Erythroblast (primary cell): ENCODE results near the gene GTF2H4.
"Not testable (repeated sequence)": the region's sequence is repeated elsewhere in the genome, so short reads cannot be mapped to it uniquely, and the experiment has no call there.

Experiments used
- DNase-seq, 2 experiments: peaks; one replicate each; lab custom pipeline; 2025; lab: John Stamatoyannopoulos, UW
- GATA1 ChIP-seq: IDR thresholded peaks from 2 replicates; pipeline ENCODE4 v1.6.1; 2011; ENCODE audit warnings: low read depth, mild to moderate bottlenecking, control low read depth, low read length, moderate library complexity
- POLR2A ChIP-seq: IDR thresholded peaks from 2 replicates; pipeline ENCODE4 v1.6.1; 2011; ENCODE audit warnings: mild to moderate bottlenecking, low read length

GTF2H4 gene

DNA sequence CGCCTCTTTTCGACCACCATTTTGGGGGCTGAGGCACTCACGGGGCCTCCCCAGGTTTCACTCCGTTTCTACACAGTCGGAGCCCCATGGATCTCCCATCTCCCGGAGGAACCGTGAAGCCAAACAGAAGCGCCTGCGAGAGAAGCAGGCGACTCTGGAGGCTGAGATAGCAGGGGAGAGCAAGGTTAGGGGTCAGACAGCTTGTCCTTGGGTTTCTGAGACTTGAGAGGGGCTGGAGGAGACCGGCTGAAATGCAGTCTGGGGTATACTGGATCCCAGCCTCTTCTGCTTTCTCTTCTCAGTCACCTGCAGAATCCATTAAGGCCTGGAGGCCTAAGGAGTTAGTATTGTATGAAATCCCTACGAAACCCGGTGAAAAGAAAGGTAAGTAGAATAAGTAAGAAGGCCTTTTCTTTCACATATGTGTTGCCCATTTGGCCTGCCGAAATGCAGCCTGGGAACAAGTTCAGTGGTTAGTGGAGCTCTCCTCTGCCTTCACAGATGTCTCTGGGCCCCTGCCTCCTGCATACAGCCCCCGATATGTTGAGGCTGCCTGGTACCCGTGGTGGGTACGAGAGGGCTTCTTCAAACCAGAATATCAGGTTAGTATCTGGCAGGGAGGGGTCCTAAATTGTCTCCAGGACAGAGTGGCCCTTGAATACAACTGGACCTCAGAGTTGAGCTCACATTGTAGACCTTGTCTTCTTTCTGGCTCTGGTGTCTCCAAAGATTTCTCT lies 7.0 kb downstream of the GTF2H4 start:
- no peak for TF ChIP-seq POLR2A
- TF ChIP-seq GATA1: no peak
- peak; percentile 50 for DNase-seq

DNA sequence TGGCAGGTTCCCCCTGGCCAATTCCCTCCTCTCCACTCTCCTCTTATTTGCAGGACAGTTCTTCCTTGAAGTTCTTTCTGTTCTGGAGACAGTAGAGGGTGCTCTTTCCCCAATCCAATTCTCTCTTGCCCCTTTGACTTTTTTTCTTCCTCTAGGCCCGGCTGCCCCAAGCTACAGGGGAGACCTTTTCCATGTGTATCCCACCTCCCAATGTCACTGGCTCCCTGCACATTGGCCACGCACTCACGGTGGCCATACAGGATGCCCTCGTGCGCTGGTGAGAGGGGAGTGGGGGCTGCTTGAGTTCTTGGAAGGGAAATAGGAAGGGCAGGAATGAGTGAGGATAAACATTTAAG lies 7.6 kb downstream of the GTF2H4 start:
- DNase-seq: peak; percentile 58 to 60
- TF ChIP-seq POLR2A (no peak), GATA1 (no peak)

- DNase-seq: no peak
Observed at GRCh38 chr6:30917041-30917440, 9.0 kb downstream of the GTF2H4 start.

DNA sequence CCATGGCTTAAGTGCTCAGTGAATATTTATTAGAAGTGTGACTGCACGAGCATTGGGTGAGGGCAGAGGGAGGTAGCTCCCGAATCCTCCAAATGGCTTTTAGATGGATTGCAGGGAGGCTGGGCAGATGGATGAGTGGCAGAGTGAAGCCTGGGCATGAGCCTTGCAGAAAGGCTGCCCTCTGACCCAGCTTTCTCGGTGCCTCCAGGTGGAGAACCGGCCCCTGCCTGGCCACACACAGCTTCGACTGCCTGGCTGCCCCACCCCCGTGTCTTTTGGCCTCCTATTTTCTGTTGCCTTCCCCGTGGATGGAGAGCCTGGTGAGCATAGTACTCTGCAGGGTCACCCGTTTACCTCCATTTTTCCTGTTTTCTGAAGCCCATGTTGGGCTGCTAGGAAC lies 9.5 kb downstream of the GTF2H4 start:
- TF ChIP-seq GATA1: no peak
- TF ChIP-seq POLR2A: no peak
- DNase-seq: no peak

More at GRCh38 chr6:30917041-30917440, 9.0 kb downstream of the GTF2H4 start:
- TF ChIP-seq POLR2A (no peak), GATA1 (no peak)

DNA sequence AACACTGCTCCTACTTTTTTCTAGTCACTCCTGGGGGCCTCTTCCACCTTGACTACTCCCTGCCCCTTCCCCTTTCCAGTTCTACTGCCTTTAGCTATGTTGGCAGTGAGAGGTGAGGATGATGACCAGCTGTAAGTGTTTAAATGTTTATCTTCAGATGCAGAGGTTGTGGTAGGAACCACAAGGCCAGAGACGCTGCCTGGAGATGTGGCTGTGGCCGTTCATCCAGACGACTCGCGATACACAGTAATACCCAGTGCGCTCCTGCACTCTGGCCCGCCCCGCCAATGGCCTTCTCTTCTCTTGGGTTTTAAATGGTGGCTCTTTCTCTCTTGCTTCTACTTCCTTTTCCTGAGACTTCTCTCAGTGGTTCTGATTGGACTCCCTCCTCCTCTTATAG lies 10.7 kb downstream of the GTF2H4 start:
- TF ChIP-seq POLR2A (no peak), GATA1 (no peak)
- no peak for DNase-seq

DNA sequence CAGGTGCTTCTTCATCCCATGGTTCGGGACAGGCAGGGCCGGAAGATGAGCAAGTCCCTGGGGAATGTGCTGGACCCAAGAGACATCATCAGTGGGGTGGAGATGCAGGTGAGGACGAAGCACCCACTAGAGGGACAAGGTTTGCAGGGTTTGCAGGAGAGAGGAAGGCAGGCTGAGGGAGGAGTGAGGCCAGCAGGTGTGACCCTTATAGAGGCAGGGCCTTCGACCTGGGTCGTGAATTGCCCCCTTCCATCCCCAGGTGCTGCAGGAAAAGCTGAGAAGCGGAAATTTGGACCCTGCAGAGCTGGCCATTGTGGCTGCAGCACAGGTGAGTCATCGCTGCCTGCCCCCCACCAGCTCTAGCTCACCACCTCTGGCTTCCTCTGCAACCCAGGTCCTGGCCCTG lies 14.4 kb downstream of the GTF2H4 start:
- TF ChIP-seq GATA1: no peak
- no peak for TF ChIP-seq POLR2A
- no peak for DNase-seq

GRCh38 chr6:30924040-30924627 lies 16.1 kb downstream of the GTF2H4 start:
- not testable (repeated sequence) for DNase-seq

DNA sequence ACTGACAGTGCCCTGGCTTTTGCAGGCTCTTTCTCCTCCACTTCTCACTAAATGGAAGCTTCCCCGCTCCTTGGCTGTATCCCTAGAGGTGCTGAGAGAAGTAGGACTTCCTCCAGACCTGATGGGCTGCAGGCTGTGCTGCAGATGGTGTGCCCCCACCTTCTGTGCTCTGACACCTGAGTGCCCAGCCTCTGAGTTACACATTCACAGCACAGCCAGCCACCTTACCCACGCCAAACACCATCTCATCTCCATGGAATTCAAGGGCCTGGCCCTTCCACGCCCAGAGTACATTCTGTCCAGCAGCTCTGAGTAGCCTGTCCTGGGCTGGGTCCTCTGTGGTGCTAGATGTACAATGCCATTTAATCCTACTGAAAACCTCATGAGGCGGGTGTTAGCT lies 18.6 kb downstream of the GTF2H4 start:
- TF ChIP-seq GATA1: no peak
- no peak for TF ChIP-seq POLR2A
- no peak for DNase-seq

DNA sequence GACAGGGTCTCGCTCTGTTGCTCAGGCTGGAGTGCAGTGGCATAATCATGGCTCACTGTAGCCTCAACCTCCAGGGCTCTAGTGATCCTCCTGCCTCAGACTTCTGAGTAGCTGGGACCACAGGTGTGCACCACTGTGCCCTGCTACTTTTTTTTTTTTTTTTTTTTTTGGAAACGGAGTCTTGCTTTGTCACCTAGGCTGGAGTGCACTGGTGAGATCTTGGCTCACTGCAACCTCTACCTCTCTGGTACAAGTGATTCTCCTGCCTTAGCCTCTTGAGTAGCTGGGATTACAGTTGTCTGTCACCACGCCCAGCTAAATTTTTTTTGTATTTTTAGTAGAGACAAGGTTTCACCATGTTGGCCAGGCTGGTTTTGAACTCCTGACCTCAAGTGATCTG lies 19.1 kb downstream of the GTF2H4 start:
- not testable (repeated sequence) for DNase-seq

GRCh38 chr6:30928677-30929076 lies 20.7 kb downstream of the GTF2H4 start:
- no peak for TF ChIP-seq GATA1
- no peak for TF ChIP-seq POLR2A

GRCh38 chr6:30930506-30930905 lies 22.5 kb downstream of the GTF2H4 start:
- TF ChIP-seq GATA1 (no peak), POLR2A (no peak)
- no peak for DNase-seq

More at GRCh38 chr6:30928677-30929076, 20.7 kb downstream of the GTF2H4 start:
- no peak for DNase-seq

DNA sequence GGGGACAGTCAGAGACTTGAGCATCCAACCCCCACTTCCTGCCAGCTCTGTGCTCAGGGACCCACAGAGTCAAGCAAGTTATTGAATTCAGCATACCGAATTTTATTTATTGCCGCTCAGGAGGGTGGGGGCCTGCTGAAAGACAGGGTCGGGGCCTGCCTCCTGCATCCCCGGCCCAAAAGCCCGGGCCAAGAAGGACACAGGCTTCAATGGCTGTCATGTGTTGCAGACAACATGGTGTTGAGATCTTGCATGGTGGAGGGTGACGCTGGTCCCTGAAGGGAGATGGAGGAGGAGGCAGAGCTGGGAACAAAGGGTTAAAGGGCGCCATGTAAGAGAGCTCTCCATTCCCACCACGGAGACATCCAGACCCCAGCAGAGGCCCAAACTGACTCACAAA lies 23.3 kb downstream of the GTF2H4 start:
- no peak for TF ChIP-seq GATA1
- no peak for TF ChIP-seq POLR2A
- no peak for DNase-seq

DNA sequence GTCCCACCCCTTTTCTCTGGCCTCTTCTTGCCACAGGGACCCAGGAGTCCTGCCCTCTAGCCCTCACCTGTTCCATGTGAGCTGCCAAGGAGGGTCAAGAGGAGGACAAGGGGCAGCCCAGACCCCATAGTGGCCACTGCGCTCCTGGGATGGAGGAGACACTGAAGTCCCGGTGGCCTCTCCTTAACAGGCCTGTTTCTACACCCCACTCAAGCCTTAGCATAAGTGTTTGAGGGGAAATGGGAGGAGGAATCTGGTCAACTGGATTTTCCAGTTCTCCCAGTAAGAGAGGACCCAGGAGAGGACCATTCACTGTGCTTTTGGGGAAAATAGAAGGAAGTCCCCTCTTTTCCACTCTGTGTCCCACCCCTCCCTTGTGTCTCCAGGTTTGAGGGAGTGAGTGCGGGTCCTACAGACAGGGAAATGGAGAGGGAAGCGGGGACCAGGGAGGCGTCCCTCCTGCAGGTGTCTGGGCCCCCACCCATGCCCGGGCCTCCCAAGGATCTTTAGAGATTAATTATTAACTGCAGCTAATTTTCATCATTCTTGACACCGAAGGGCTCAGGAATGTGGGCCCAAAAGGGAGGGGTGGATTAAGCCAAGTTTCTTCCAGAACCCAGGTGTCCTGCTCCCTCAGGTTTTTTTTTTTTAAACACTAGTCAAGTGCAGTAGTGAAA lies 24.1 kb downstream of the GTF2H4 start, which contains the start of gene SFTA2:
Gene SFTA2 (minus strand): TSS at position 202 of the 677 bp plus-strand sequence. CDS start 74 bp downstream, at position 128.
- TF ChIP-seq POLR2A: no peak
- TF ChIP-seq GATA1: no peak
- DNase-seq: no peak

DNA sequence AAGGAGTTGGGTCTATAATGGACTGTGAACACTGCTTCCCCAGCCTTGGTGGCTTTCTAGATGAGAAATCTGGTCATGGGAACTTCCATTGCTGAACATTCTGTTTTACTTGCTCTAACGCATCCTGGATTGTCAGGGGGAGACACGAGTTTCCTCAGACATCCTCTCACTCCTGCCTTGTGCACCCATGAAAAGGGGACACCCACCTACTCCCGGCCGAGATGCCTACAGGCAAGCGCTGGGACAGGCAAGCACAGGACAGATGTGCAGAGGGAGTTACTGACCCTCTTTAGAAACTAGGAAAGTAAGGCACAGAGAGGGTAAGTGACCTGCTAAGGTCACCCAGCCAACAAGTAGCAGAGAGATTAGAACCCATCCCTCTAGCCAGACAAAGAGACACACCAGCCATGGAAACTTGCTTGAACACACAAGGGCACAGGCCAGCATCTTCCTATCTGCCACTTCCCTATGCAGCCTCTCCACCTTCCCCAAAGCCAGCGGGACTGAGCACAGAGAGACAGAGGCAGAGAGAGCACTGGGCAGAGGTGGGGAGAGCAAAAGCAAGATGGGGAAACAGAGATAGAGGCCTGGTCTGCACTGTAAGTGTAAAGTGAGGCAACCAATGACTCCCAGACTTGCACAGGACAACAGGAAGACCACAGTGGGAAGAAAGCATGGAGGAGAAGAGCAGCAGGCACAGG lies 24.8 kb downstream of the GTF2H4 start:
- DNase-seq: no peak
- TF ChIP-seq GATA1 (no peak), POLR2A (no peak)
